Neuronal stem cell (in vitro differentiated cells): ENCODE measurements around the gene HES2.
"Not testable (repeated sequence)": the region's sequence is repeated elsewhere in the genome, so short reads cannot be mapped to it uniquely, and the experiment has no call there.

Source experiments
- DNase-seq: peaks from one replicate; pipeline ENCODE4 v3.0.0-alpha.2; 2013; ENCODE audit warnings: low spot score
- H2AFZ ChIP-seq: one replicate; pipeline ENCODE4 v1.6.1; 2013; ENCODE audit warnings: mild to moderate bottlenecking, low read length, inconsistent platforms
- H2AK5ac ChIP-seq: 2 replicates; pipeline ENCODE4 v1.6.1; 2013; ENCODE audit warnings: low read depth, mild to moderate bottlenecking, inconsistent platforms, low read length, moderate library complexity, mixed read lengths
- H2BK120ac ChIP-seq: 2 replicates; pipeline ENCODE4 v1.6.1; 2013; ENCODE audit warnings: low read depth, mild to moderate bottlenecking, inconsistent platforms, low read length, moderate library complexity, mixed read lengths
- H2BK12ac ChIP-seq: one replicate; pipeline ENCODE4 v1.6.1; 2013; ENCODE audit warnings: low read length, inconsistent platforms
- H2BK15ac ChIP-seq: 2 replicates; pipeline ENCODE4 v1.6.1; 2013; ENCODE audit warnings: mild to moderate bottlenecking, low read length, inconsistent platforms, mixed read lengths
- H2BK5ac ChIP-seq: one replicate; pipeline ENCODE4 v1.6.1; 2013; ENCODE audit warnings: inconsistent platforms, mild to moderate bottlenecking, low read length, moderate library complexity
- H3K14ac ChIP-seq: one replicate; pipeline ENCODE4 v1.6.1; 2013; ENCODE audit warnings: low read length, inconsistent platforms
- H3K18ac ChIP-seq: 2 replicates; pipeline ENCODE4 v1.6.1; 2013; ENCODE audit warnings: low read length, inconsistent platforms
- H3K23ac ChIP-seq: 2 replicates; pipeline ENCODE4 v1.6.1; 2013; ENCODE audit warnings: low read depth, mild to moderate bottlenecking, mixed read lengths, low read length, inconsistent platforms; ENCODE audit not compliant: poor library complexity
- H3K27ac ChIP-seq: replicated peaks from 3 replicates; pipeline ENCODE4 v1.5.1; 2013; ENCODE audit warnings: low read length, inconsistent platforms
- H3K27me3 ChIP-seq, 3 experiments: 2 replicates each; pipeline ENCODE4 v1.6.1; 2013; ENCODE audit warnings: low read length in 3 of 3, mild to moderate bottlenecking in 2 of 3, inconsistent platforms in 1 of 3, low read depth in 1 of 3, mixed read lengths in 1 of 3, moderate library complexity in 1 of 3; ENCODE audit not compliant: control insufficient read depth in 3 of 3, insufficient read depth in 3 of 3
- H3K36me3 ChIP-seq, 2 donors: replicated peaks in 1 of 2; 2 replicates each; pipeline ENCODE4 v1.6.1; 2013; ENCODE audit warnings: low read length in 2 of 2; ENCODE audit not compliant: control insufficient read depth in 2 of 2, insufficient read depth in 2 of 2
- H3K4ac ChIP-seq: 2 replicates; pipeline ENCODE4 v1.6.1; 2013; ENCODE audit warnings: inconsistent platforms, mild to moderate bottlenecking, low read length, moderate library complexity
- H3K4me1 ChIP-seq, 2 donors: 1 replicate in 1 of 2; 2 replicates in 1 of 2; pipeline ENCODE4 v1.6.1; 2013; ENCODE audit warnings: low read length in 2 of 2, low read depth in 1 of 2; ENCODE audit not compliant: control insufficient read depth in 2 of 2, insufficient read depth in 1 of 2
- H3K4me2 ChIP-seq: one replicate; pipeline ENCODE4 v1.6.1; 2013; ENCODE audit warnings: mild to moderate bottlenecking, low read length, inconsistent platforms; ENCODE audit not compliant: insufficient read depth, poor library complexity, severe bottlenecking
- H3K4me3 ChIP-seq, 2 donors: 2 replicates each; pipeline ENCODE4 v1.5.1; 2013; ENCODE audit warnings: low read length in 2 of 2, mild to moderate bottlenecking in 2 of 2, inconsistent platforms in 1 of 2, moderate library complexity in 1 of 2
- H3K79me1 ChIP-seq: one replicate; pipeline ENCODE4 v1.6.1; 2013; ENCODE audit warnings: low read depth, mild to moderate bottlenecking, inconsistent platforms, low read length, moderate library complexity
- H3K9ac ChIP-seq: one replicate; pipeline ENCODE4 v1.6.1; 2013; ENCODE audit warnings: mild to moderate bottlenecking, low read depth, low read length, inconsistent platforms; ENCODE audit not compliant: poor library complexity
- H3K9me3 ChIP-seq, 2 donors: replicated peaks in 1 of 2; 2 replicates each; pipeline versions ENCODE3 to v1.6.1; 2013; ENCODE audit warnings: low read length in 2 of 2, mild to moderate bottlenecking in 2 of 2, inconsistent platforms in 1 of 2, low read depth in 1 of 2, mixed read lengths in 1 of 2, moderate library complexity in 1 of 2; ENCODE audit not compliant: control insufficient read depth in 2 of 2, insufficient read depth in 1 of 2
- H4K8ac ChIP-seq: one replicate; pipeline ENCODE4 v1.6.1; 2013; ENCODE audit warnings: low read depth, mild to moderate bottlenecking, inconsistent platforms, low read length, moderate library complexity
- H4K91ac ChIP-seq: one replicate; pipeline ENCODE4 v1.6.1; 2013; ENCODE audit warnings: low read length, low read depth, mild to moderate bottlenecking, inconsistent platforms; ENCODE audit not compliant: poor library complexity
- WGBS, 2 donors: extraction: QIAGEN DNeasy Blood & Tissue Kit; methylation state at CpG; one replicate each; pipeline ENCODE4 v1.1.7; 2013; ENCODE audit warnings: missing lambda C conversion rate in 2 of 2, mixed read lengths in 1 of 2; ENCODE audit not compliant: insufficient read length in 2 of 2, insufficient replicate concordance in 1 of 2; ENCODE audit errors: extremely low coverage in 2 of 2; 5-methylcytosine and 5-hydroxymethylcytosine counted together

The HES2 gene

GRCh38 chr1:6450486-6450885 is 30.8 kb upstream of the HES2 start:
- no CpG with 5 or more reads among the region's 10 CpGs for WGBS, 2 donors

GRCh38 chr1:6450005-6450450 is 30.3 kb upstream of the HES2 start:
- Histone ChIP-seq H3K23ac (no peak overlapping the region), H3K27ac (no peak overlapping the region), H3K4me3 (no peak overlapping the region), H3K18ac (peak overlapping the region; percentile 52), H3K4ac (no peak overlapping the region), H4K91ac (no peak overlapping the region), H2BK120ac (no peak overlapping the region), H4K8ac (no peak overlapping the region), H3K36me3 (no peaks in the 10 kb centered on the region), H2BK15ac (peak overlapping the region; percentile 30), H2AFZ (peak overlapping the region; percentile 73), H3K4me2 (no peak overlapping the region), H3K4me1 (peaks cover 14 to 36% of the 10 kb centered on the region in 2 donors), H3K79me1 (peaks cover 2% of the 10 kb centered on the region), H2AK5ac (peak overlapping the region; percentile 56), H3K27me3 (peaks cover 0 to 45% (median 28%) of the 10 kb centered on the region in 3 experiments), H3K14ac (no peak overlapping the region), H3K9ac (no peak overlapping the region), H2BK5ac (no peak overlapping the region), H3K9me3 (no peaks in the 10 kb centered on the region), H2BK12ac (no peak overlapping the region)
- DNase-seq: no peak
- no CpG with 5 or more reads among the region's 7 CpGs for WGBS, 2 donors

More at GRCh38 chr1:6450486-6450885, 30.8 kb upstream of the HES2 start:
- not testable (repeated sequence) for H2BK5ac ChIP-seq, H2BK120ac ChIP-seq, H3K36me3 ChIP-seq, H3K79me1 ChIP-seq, H4K8ac ChIP-seq, H3K18ac ChIP-seq, H4K91ac ChIP-seq, H3K9me3 ChIP-seq, H3K4ac ChIP-seq, H2AK5ac ChIP-seq, H3K14ac ChIP-seq, H3K4me3 ChIP-seq, H2BK12ac ChIP-seq, H3K9ac ChIP-seq, H3K4me2 ChIP-seq, H3K27ac ChIP-seq, DNase-seq
- Histone ChIP-seq H3K23ac (peak overlapping the region; percentile 80), H2BK15ac (peak overlapping the region; percentile 87), H2AFZ (peak overlapping the region; percentile 73), H3K27me3 (peaks cover 0 to 41% (median 32%) of the 10 kb centered on the region in 3 experiments), H3K4me1 (peaks cover 13 to 36% of the 10 kb centered on the region in 2 donors)

- peak overlapping the region; percentile 44 for H3K9ac ChIP-seq
- peak overlapping the region; percentile 13 for H2AK5ac ChIP-seq
- DNase-seq: no peak
- H3K27ac ChIP-seq: no peak overlapping the region
- no peak overlapping the region for H3K14ac ChIP-seq
- H2AFZ ChIP-seq: peak overlapping the region; percentile 77
- H3K23ac ChIP-seq: peak overlapping the region; percentile 80
- no peak overlapping the region for H2BK5ac ChIP-seq
- H3K27me3 ChIP-seq: peaks cover 0 to 55% (median 19%) of the 10 kb centered on the region in 3 experiments
- H3K9me3 ChIP-seq: no peaks in the 10 kb centered on the region
- peak overlapping the region; percentile 95 for H3K18ac ChIP-seq
- peak overlapping the region; percentile 89 for H2BK15ac ChIP-seq
- H3K4me3 ChIP-seq: peak overlapping the region in 1 of 2 donors; percentile 46
- H3K79me1 ChIP-seq: peaks cover 1% of the 10 kb centered on the region
- no peak overlapping the region for H3K4ac ChIP-seq
- H3K4me1 ChIP-seq: peaks cover 14 to 35% of the 10 kb centered on the region in 2 donors
- no peak overlapping the region for H4K91ac ChIP-seq
- no peaks in the 10 kb centered on the region for H3K36me3 ChIP-seq
- peak overlapping the region; percentile 73 for H3K4me2 ChIP-seq
- no CpG with 5 or more reads among the region's 66 CpGs for WGBS, 2 donors
- H4K8ac ChIP-seq: peak overlapping the region; percentile 17
- no peak overlapping the region for H2BK120ac ChIP-seq
- H2BK12ac ChIP-seq: peak overlapping the region; percentile 58
These were observed 29.3 kb upstream of the HES2 start for GRCh38 chr1:6448749-6449631.
